ENCODE data around the gene ADD3. TPM values are rescaled to one million over a fixed set of nuclear protein-coding genes. Genes with fewer than 3 reads are reported as not detected.
A peak's percentile ranks its signal among the peaks of the same experiment; 100 is the strongest.

Gene ADD3
- 78.7 TPM for total RNA-seq

GRCh38 chr10:110007701-110008517, at the start of gene ADD3:
ADD3 (plus strand) TSS chr10:110007984; CDS start chr10:110100654, 92,670 bp downstream.
- peak; percentile 93 to 94 for DNase-seq (ENCODE audit: low spot score in 2 of 2)
- no peak for FAIRE-seq

GRCh38 chr10:109958059-109958458, 49.7 kb upstream of the ADD3 start:
- DNase-seq (ENCODE audit: low spot score in 2 of 2), result no peak
- FAIRE-seq, result no peak

- DNase-seq (ENCODE audit: low spot score in 2 of 2) (no peak), FAIRE-seq (no peak)
These were observed 48.3 kb upstream of the ADD3 start for GRCh38 chr10:109959259-109960145.

- no peak for DNase-seq (ENCODE audit: low spot score in 2 of 2)
- no peak for FAIRE-seq
These were observed 47.1 kb upstream of the ADD3 start for GRCh38 chr10:109960682-109961081.

- no peak for FAIRE-seq
These were observed 46.4 kb upstream of the ADD3 start for GRCh38 chr10:109961174-109962001.

GRCh38 chr10:109962247-109962646, 45.5 kb upstream of the ADD3 start:
- no peak for FAIRE-seq
- DNase-seq (ENCODE audit: low spot score in 2 of 2), result no peak

More at GRCh38 chr10:109961174-109962001, 46.4 kb upstream of the ADD3 start:
- DNase-seq (ENCODE audit: low spot score in 2 of 2), result no peak

GRCh38 chr10:109963439-109963838, 44.3 kb upstream of the ADD3 start:
- FAIRE-seq, result no peak
- no peak for DNase-seq (ENCODE audit: low spot score in 2 of 2)

GRCh38 chr10:109964318-109964717, 43.5 kb upstream of the ADD3 start:
- DNase-seq (ENCODE audit: low spot score in 2 of 2), result no peak
- FAIRE-seq, result no peak

- DNase-seq (ENCODE audit: low spot score in 2 of 2) (no peak), FAIRE-seq (no peak)
These were observed 40.6 kb upstream of the ADD3 start for GRCh38 chr10:109966961-109967738.

- DNase-seq (ENCODE audit: low spot score in 2 of 2) (no peak), FAIRE-seq (no peak)
These were observed 40.1 kb upstream of the ADD3 start for GRCh38 chr10:109967739-109968088.

- FAIRE-seq, result no peak
- DNase-seq (ENCODE audit: low spot score in 2 of 2), result peak in 1 of 2 donors; percentile 28
These were observed 38.6 kb upstream of the ADD3 start for GRCh38 chr10:109968953-109969759.

- DNase-seq (ENCODE audit: low spot score in 2 of 2) (no peak), FAIRE-seq (no peak)
These were observed 37.9 kb upstream of the ADD3 start for GRCh38 chr10:109969760-109970346.

GRCh38 chr10:109971634-109972033, 36.1 kb upstream of the ADD3 start:
- FAIRE-seq, result no peak

GRCh38 chr10:109972372-109973001, 35.3 kb upstream of the ADD3 start:
- DNase-seq (ENCODE audit: low spot score in 2 of 2) (no peak), FAIRE-seq (no peak)

More at GRCh38 chr10:109971634-109972033, 36.1 kb upstream of the ADD3 start:
- DNase-seq (ENCODE audit: low spot score in 2 of 2), result no peak

- no peak for DNase-seq (ENCODE audit: low spot score in 2 of 2)
- FAIRE-seq, result no peak
These were observed 34.4 kb upstream of the ADD3 start for GRCh38 chr10:109973326-109973829.

- FAIRE-seq (no peak), DNase-seq (ENCODE audit: low spot score in 2 of 2) (no peak)
These were observed 33.1 kb upstream of the ADD3 start for GRCh38 chr10:109974504-109975191.

All from frontal cortex (tissue), 4 donors.